Measurements from ENCODE around the gene PITHD1.

The PITHD1 gene

DNA sequence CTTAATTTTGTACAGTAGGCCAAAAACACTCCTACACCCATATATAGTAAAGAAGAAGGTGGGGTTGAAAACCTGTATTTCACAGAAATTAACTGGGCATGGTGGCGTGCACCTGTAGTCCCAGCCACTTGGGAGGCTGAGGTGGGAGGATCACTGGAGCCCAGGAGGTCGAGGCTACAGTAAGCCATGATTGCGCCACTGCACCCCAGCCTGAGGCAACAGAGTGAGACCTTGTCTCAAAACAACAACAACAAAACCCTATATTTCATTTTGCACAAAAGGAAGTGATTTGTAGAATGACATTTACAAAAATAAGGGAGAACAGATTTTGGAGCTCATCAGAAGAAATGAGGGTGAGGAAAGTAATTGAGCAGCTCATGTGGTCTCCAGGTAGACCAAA, 10.5 kb downstream of the PITHD1 start:
- TF ChIP-seq, protein P1, sequence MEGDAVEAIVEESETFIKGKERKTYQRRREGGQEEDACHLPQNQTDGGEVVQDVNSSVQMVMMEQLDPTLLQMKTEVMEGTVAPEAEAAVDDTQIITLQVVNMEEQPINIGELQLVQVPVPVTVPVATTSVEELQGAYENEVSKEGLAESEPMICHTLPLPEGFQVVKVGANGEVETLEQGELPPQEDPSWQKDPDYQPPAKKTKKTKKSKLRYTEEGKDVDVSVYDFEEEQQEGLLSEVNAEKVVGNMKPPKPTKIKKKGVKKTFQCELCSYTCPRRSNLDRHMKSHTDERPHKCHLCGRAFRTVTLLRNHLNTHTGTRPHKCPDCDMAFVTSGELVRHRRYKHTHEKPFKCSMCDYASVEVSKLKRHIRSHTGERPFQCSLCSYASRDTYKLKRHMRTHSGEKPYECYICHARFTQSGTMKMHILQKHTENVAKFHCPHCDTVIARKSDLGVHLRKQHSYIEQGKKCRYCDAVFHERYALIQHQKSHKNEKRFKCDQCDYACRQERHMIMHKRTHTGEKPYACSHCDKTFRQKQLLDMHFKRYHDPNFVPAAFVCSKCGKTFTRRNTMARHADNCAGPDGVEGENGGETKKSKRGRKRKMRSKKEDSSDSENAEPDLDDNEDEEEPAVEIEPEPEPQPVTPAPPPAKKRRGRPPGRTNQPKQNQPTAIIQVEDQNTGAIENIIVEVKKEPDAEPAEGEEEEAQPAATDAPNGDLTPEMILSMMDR (IDR thresholded peaks at IDR 0.05; ENCODE audit: low read depth, low read length, missing control alignments): no peak
- no peak overlapping the region for H3K4me3 ChIP-seq (replicated peaks; ENCODE audit: low read depth, low read length)
- no peak for DNase-seq (ENCODE audit: extremely low read depth, low read depth)

DNA sequence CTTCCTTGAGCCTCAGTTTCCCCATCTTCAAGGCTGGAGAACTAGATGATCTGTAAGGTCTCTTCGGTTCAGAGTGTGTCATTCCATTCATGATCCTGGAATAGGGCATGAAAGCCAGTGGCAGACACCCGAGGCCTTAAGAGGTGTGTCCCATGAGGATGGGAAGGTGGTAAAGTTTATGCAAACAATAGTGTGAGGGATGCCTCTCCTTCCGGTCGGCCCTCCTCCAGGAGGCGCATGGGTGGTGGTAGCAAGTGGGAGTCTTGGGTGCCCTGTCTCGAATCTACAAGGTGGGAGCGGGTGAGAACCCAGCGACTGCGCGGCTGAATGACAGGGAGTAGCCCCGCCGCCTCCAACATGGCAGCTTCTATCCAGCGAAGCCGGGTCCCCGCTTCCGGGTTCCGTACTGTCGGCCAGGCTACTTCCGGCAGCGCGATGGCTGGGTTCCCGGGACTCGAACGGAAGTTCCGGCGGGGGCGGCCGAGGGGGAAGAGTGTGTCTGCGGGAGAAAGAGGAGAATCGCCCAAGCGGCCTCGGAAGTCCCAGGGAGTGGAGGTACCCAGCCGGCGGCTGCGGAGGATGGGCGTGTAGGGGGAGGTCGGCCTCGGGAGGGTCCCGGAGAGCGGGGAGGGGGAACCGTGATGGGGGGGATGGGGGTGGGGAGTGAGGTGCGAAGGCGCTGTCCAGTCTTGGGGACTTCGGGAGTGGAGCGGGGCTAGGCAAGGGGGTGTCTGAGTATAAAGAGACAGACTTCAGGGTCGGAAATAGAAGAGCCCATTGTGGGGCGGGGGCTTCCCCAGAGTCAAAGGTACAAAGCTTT, 12.7 kb downstream of the PITHD1 start, which contains the start of gene LYPLA2:
TSS of gene LYPLA2 (plus strand) at position 450 of the 820 bp plus-strand sequence. CDS start 1,538 bp downstream, outside the sequence.
- peak; percentile 66 for DNase-seq (ENCODE audit: extremely low read depth, low read depth)
- peak within 1 kb of the TSS; percentile 97 for H3K4me3 ChIP-seq (replicated peaks; ENCODE audit: low read depth, low read length)
- TF ChIP-seq, protein P1 (IDR thresholded peaks at IDR 0.05; ENCODE audit: low read depth, low read length, missing control alignments): no peak

DNA sequence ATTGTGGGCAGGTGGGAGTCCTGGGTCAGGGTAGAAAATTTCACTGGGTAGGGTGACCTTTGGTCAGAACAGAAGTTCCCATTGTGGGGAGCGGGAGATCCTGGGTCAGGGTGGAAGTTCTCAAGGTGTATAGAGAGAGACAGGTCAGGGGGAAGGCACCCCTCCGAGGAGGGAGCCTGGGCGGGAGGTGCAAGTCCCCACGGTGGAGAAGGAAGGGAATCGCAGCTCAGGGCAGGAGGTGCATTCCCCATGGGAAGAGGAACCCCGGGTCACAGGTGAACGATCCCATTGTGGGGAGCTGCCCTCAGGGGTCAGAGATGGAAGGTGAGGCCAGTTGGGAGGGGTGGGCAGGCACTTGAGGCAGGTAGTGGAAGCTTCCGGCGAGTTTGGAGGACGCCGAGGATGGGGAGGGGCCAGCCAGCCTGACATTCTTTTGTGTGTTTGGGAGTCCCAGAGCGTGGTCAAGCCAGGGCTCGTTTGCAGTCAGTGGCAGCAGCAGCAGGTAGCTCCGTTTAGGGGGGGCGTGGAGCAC, 13.4 kb downstream of the PITHD1 start:
- peak overlapping the region; percentile 97 for H3K4me3 ChIP-seq (replicated peaks; ENCODE audit: low read depth, low read length)
- TF ChIP-seq, protein P1 (IDR thresholded peaks at IDR 0.05; ENCODE audit: low read depth, low read length, missing control alignments): no peak
- no peak for DNase-seq (ENCODE audit: extremely low read depth, low read depth)

DNA sequence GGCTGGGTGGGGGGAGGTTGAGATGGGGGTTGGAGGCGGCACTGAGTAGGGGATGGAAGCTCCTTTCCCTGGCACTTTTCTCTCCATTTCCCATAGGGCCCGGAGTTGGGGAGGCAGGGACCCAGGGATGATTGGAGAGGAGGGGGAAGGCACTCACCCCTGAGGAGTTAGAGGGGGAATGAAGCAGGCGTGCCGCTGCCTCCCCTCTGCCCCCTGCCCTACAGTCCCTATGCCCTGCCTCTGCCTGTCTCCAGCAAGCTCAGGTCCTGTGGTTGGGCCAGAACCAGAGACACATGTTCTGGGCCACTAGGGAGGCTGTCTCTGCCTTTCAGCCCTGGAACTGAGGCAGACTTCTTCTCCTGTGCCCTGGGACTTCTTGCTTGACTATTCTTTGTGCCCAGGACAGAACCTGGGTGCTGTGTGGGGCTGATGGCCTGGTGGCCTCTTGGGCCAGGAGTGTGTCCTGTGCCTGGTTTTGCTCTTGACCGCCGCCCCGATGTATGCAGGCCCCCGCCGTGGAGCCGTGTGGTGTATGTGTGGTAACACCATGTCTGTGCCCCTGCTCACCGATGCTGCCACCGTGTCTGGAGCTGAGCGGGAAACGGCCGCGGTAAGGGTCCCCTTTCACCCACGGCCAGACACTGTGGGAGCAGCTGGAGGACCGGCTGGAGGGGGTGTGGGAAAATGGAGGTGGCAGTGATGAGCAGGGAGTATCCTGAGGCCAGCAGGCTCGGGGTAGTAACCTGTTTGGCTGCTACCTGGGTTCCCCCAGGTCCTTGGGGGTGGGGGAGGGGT, 14.1 kb downstream of the PITHD1 start:
- no peak for DNase-seq (ENCODE audit: extremely low read depth, low read depth)
- TF ChIP-seq, protein P1 (IDR thresholded peaks at IDR 0.05; ENCODE audit: low read depth, low read length, missing control alignments): no peak
- H3K4me3 ChIP-seq (replicated peaks; ENCODE audit: low read depth, low read length): peak overlapping the region; percentile 97

DNA sequence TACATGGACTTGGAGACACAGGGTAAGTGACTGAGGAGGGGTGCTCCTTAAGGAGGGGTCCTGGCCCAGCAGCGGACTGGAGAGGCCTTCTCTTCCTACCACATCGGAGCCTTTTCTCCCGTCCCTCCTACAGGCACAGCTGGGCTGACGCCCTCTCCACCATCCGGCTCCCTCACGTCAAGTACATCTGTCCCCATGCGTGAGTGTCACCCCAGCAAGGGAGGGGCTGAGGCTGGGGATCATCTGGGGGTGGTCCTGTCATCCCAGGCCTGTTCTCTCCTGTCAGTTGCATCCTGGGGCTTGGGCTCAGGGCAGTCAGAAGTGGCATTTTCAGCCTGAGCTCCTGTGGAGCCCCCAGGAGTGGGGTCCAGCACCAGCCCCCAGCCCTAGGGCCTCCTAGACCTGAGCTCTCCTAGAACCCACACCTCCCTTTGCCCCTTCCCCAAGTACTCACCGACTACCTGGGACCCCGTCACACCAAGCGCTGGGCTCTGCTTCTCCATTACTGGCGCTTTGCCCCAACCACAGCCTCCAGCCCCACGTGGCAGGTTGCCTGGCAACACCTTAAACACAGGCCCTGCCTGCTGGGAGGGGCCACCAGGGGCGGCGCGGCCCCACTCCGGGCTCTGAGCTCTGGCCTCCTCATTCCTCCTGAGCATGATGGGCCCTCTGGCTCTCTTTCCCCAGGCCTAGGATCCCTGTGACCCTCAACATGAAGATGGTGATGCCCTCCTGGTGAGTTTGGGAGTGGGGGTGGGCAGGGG, 15.0 kb downstream of the PITHD1 start:
- TF ChIP-seq, protein P1 (IDR thresholded peaks at IDR 0.05; ENCODE audit: low read depth, low read length, missing control alignments): no peak
- peak overlapping the region; percentile 97 for H3K4me3 ChIP-seq (replicated peaks; ENCODE audit: low read depth, low read length)
- no peak for DNase-seq (ENCODE audit: extremely low read depth, low read depth)

Measured in HFF-Myc (cell line).